H1 (cell line): ENCODE data around the gene LPCAT3. TPM values are rescaled to one million over a fixed set of nuclear protein-coding genes. Genes with fewer than 3 reads are reported as not detected.
A peak's percentile ranks its signal among the peaks of the same experiment; 100 is the strongest.

Source experiments
- CBX8 ChIP-seq: fragments of 300-800, 300-1000 bp; sonication (generic); IDR thresholded peaks from 2 replicates; pipeline ENCODE4 v1.7.1; 2016; ENCODE audit warnings: low read depth, low read length, borderline replicate concordance
- CHD1 ChIP-seq: IDR thresholded peaks from 2 replicates; pipeline ENCODE4 v1.6.1; 2012; ENCODE audit warnings: low read depth, low read length, improper control_type of control experiment
- CTBP2 ChIP-seq: IDR thresholded peaks from 2 replicates; pipeline ENCODE4 v1.7.0; 2011; ENCODE audit warnings: borderline replicate concordance, mild to moderate bottlenecking, moderate library complexity, mixed read lengths, low read length; ENCODE audit not compliant: insufficient read depth, insufficient read length
- EGR1 ChIP-seq: IDR thresholded peaks from 2 replicates; pipeline ENCODE4 v1.6.1; 2011; ENCODE audit warnings: low read depth, low read length, borderline replicate concordance
- MAFK ChIP-seq: IDR thresholded peaks from 2 replicates; pipeline ENCODE4 v1.6.1; 2012; ENCODE audit warnings: low read depth, mild to moderate bottlenecking, improper control_type of control experiment, low read length
- SIN3A ChIP-seq, 2 experiments: IDR thresholded peaks in 1 of 2; conservative IDR thresholded peaks in 1 of 2; 2 replicates each; pipeline ENCODE4 v1.6.1; 2011 to 2012; ENCODE audit warnings: low read length in 2 of 2, improper control_type of control experiment in 1 of 2, low read depth in 1 of 2, mild to moderate bottlenecking in 1 of 2
- SIRT6 ChIP-seq: IDR thresholded peaks from one replicate; pipeline ENCODE4 v1.7.1; 2012; ENCODE audit warnings: low read length, inconsistent platforms
- polyA plus RNA-seq, 7 experiments: library from polyadenylated mRNA; depleted of rRNA in 3 of 7; stranded (reverse) in 5 of 7; unstranded in 2 of 7; fragments of >200 nt in 5 of 7; fragments of 200-250 nt in 2 of 7; gene quantifications; 1 replicate in 5 of 7; 2 replicates in 1 of 7; 4 replicates in 1 of 7; pipeline versions ENCODE4 v1.2.1 to v1.2.3, GENCODE V29; 2011 to 2013; ENCODE audit warnings: missing spikeins in 2 of 7, mixed read lengths in 2 of 7
- total RNA-seq: library from RNA; stranded (reverse); fragmentation: NEBNext Ultra II Directional; extraction: Animal tissue kit (Norgen Biotek cat#: 25700); gene quantifications from 2 replicates; pipeline ENCODE4 v1.2.1, GENCODE V29; 2021
- TF ChIP-seq, protein P1 (sequence below): fragments of 300-600 bp; sonication (generic); IDR thresholded peaks from 2 replicates; pipeline ENCODE4 v1.7.1; 2012; ENCODE audit warnings: low read length, moderate library complexity, mild to moderate bottlenecking, inconsistent platforms; ENCODE audit not compliant: insufficient replicate concordance

The LPCAT3 gene
- total and polyA plus RNA-seq, 2 of the 8 experiments (the other 6 are each of a cell fraction or from before 2014, with no cell fraction given), result 55.8 to 70.4 TPM

DNA sequence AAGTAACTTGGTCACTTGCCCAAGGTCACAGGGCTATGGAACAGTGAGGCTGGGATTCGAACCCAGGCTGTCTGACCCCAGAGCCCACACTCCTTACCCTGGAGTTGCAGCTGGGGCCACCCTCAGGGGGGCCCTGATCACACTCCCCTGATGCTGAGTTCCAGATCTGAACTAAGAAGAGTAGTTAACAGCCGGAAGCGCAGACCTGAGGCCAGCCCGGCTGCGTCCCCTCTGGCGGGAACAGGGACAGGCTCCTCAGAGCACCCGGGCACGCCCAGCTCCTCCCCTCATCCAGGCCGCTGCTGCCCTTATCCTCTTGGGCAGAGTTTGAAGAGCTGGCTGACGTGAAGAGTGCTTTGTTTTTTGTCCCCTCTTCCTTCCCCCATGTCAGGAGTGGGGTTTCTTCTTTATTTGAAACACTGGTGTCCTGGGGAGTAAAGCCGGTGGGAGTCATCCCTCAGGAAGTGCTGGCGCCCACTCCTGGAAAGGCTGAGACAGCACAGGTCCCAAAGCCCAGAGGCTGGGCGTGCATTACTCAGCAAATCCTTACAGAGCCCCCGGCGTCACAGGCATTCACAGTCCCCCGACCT lies 56.5 kb downstream of the LPCAT3 start (continued):
- TF ChIP-seq, protein P1, sequence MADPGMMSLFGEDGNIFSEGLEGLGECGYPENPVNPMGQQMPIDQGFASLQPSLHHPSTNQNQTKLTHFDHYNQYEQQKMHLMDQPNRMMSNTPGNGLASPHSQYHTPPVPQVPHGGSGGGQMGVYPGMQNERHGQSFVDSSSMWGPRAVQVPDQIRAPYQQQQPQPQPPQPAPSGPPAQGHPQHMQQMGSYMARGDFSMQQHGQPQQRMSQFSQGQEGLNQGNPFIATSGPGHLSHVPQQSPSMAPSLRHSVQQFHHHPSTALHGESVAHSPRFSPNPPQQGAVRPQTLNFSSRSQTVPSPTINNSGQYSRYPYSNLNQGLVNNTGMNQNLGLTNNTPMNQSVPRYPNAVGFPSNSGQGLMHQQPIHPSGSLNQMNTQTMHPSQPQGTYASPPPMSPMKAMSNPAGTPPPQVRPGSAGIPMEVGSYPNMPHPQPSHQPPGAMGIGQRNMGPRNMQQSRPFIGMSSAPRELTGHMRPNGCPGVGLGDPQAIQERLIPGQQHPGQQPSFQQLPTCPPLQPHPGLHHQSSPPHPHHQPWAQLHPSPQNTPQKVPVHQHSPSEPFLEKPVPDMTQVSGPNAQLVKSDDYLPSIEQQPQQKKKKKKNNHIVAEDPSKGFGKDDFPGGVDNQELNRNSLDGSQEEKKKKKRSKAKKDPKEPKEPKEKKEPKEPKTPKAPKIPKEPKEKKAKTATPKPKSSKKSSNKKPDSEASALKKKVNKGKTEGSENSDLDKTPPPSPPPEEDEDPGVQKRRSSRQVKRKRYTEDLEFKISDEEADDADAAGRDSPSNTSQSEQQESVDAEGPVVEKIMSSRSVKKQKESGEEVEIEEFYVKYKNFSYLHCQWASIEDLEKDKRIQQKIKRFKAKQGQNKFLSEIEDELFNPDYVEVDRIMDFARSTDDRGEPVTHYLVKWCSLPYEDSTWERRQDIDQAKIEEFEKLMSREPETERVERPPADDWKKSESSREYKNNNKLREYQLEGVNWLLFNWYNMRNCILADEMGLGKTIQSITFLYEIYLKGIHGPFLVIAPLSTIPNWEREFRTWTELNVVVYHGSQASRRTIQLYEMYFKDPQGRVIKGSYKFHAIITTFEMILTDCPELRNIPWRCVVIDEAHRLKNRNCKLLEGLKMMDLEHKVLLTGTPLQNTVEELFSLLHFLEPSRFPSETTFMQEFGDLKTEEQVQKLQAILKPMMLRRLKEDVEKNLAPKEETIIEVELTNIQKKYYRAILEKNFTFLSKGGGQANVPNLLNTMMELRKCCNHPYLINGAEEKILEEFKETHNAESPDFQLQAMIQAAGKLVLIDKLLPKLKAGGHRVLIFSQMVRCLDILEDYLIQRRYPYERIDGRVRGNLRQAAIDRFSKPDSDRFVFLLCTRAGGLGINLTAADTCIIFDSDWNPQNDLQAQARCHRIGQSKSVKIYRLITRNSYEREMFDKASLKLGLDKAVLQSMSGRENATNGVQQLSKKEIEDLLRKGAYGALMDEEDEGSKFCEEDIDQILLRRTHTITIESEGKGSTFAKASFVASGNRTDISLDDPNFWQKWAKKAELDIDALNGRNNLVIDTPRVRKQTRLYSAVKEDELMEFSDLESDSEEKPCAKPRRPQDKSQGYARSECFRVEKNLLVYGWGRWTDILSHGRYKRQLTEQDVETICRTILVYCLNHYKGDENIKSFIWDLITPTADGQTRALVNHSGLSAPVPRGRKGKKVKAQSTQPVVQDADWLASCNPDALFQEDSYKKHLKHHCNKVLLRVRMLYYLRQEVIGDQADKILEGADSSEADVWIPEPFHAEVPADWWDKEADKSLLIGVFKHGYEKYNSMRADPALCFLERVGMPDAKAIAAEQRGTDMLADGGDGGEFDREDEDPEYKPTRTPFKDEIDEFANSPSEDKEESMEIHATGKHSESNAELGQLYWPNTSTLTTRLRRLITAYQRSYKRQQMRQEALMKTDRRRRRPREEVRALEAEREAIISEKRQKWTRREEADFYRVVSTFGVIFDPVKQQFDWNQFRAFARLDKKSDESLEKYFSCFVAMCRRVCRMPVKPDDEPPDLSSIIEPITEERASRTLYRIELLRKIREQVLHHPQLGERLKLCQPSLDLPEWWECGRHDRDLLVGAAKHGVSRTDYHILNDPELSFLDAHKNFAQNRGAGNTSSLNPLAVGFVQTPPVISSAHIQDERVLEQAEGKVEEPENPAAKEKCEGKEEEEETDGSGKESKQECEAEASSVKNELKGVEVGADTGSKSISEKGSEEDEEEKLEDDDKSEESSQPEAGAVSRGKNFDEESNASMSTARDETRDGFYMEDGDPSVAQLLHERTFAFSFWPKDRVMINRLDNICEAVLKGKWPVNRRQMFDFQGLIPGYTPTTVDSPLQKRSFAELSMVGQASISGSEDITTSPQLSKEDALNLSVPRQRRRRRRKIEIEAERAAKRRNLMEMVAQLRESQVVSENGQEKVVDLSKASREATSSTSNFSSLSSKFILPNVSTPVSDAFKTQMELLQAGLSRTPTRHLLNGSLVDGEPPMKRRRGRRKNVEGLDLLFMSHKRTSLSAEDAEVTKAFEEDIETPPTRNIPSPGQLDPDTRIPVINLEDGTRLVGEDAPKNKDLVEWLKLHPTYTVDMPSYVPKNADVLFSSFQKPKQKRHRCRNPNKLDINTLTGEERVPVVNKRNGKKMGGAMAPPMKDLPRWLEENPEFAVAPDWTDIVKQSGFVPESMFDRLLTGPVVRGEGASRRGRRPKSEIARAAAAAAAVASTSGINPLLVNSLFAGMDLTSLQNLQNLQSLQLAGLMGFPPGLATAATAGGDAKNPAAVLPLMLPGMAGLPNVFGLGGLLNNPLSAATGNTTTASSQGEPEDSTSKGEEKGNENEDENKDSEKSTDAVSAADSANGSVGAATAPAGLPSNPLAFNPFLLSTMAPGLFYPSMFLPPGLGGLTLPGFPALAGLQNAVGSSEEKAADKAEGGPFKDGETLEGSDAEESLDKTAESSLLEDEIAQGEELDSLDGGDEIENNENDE, result no peak
- no peak for TF ChIP-seq CHD1
- TF ChIP-seq SIN3A (conservative IDR thresholded peaks at IDR 0.05 in 1 of 2, IDR thresholded peaks at IDR 0.05 in 1 of 2; ENCODE audit: low read depth in 1 of 2, low read length in 2 of 2), result no peak; a peak in 1 of 4 replicates
- TF ChIP-seq EGR1, result no peak
- peak; percentile 95 for TF ChIP-seq MAFK
- TF ChIP-seq CBX8, result no peak
- TF ChIP-seq SIRT6, result no peak
- TF ChIP-seq CTBP2, result no peak
- TF ChIP-seq, all 59 proteins: peak for 15
